Stimulated activated naive B cell treated with anti-CD40 and anti-IgM and Interleukin-4, amounts not matched to agents 10 μg/mL and 1 μg/mL and 100 μg/mL, for 72 hours (primary cell): ENCODE data around the gene GSAP.
"Not testable (repeated sequence)": the region's sequence is repeated elsewhere in the genome, so short reads cannot be mapped to it uniquely, and the experiment has no call there.

Source experiments
- ATAC-seq, 2 donors: fragments of 150-1000 bp; cut with Tn5 transposase; replicated peaks; 2 replicates each; pipeline ENCODE4 v1.10.0; 2021; ENCODE audit warnings: moderate library complexity in 1 of 2
- DNase-seq: peaks from one replicate; pipeline ENCODE4 v3.0.0; 2021
- H3K27ac Mint-ChIP-seq: one replicate; pipeline ENCODE4 v1.8.0; 2022; ENCODE audit warnings: mild to moderate bottlenecking, mixed read lengths
- H3K27me3 Mint-ChIP-seq, 2 donors: one replicate each; pipeline ENCODE4 v1.8.0; 2022; ENCODE audit warnings: mixed read lengths in 2 of 2
- H3K36me3 Mint-ChIP-seq, 2 donors: one replicate each; pipeline ENCODE4 v1.8.0; 2022; ENCODE audit warnings: mixed read lengths in 2 of 2, mild to moderate bottlenecking in 1 of 2
- H3K4me1 Mint-ChIP-seq, 2 donors: one replicate each; pipeline ENCODE4 v1.8.0; 2022; ENCODE audit warnings: mixed read lengths in 2 of 2, mild to moderate bottlenecking in 1 of 2
- H3K4me3 Mint-ChIP-seq, 2 donors: one replicate each; pipeline ENCODE4 v1.8.0; 2022; ENCODE audit warnings: mild to moderate bottlenecking in 2 of 2, mixed read lengths in 2 of 2, moderate library complexity in 1 of 2
- H3K9me3 Mint-ChIP-seq, 2 donors: one replicate each; pipeline ENCODE4 v1.8.0; 2022; ENCODE audit warnings: mixed read lengths in 2 of 2, mild to moderate bottlenecking in 1 of 2

Gene GSAP

DNA sequence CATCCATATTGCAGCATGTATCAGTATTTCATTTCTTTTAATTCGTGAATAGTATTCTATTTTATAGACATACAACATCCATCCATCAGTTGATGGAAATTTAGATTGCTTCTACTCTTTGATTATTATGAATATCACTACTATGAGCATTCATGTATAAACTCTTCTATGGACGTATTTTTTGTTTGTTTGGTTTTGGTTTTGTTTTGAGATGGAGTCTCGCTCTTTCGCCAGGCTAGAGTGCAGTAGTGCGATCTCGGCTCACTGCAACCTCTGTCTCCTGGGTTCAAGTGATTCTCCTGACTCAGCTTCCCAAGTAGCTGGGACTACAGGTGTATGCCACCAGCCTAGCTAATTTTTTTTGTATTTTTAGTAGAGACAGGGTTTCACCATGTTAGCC, 35.8 kb upstream of the GSAP start:
- Mint-ChIP-seq H3K27ac (peak overlapping the region; percentile 65), H3K4me3 (peak overlapping the region in 1 of 2 donors; percentile 42)
- not testable (repeated sequence) for H3K9me3 Mint-ChIP-seq, DNase-seq, H3K36me3 Mint-ChIP-seq, ATAC-seq, H3K27me3 Mint-ChIP-seq, H3K4me1 Mint-ChIP-seq

DNA sequence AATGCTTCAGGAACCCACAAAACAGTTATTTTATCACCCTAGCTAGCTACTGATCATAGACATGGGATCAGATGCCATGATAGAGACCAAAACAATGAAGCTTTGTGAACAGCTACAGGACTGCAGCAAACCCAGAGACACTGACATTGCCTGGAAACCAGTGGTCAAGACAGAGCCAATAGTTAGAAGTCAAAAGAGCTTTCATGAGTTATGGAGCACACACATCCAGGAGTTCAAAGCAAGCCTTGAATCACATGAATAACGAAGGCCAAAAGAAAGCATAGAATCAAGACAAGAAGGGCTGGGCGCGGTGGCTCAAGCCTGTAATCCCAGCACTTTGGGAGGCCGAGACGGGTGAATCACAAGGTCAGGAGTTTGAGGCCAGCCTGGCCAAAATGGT, 34.5 kb upstream of the GSAP start:
- H3K4me1 Mint-ChIP-seq: peaks cover 0 to 2% of the 10 kb centered on the region in 2 donors
- ATAC-seq (no peak), DNase-seq (no peak)
- H3K9me3 Mint-ChIP-seq: no peaks in the 10 kb centered on the region
- no peak overlapping the region for H3K27ac Mint-ChIP-seq
- H3K27me3 Mint-ChIP-seq: no peaks in the 10 kb centered on the region
- H3K36me3 Mint-ChIP-seq: no peaks in the 10 kb centered on the region
- H3K4me3 Mint-ChIP-seq: no peak overlapping the region

DNA sequence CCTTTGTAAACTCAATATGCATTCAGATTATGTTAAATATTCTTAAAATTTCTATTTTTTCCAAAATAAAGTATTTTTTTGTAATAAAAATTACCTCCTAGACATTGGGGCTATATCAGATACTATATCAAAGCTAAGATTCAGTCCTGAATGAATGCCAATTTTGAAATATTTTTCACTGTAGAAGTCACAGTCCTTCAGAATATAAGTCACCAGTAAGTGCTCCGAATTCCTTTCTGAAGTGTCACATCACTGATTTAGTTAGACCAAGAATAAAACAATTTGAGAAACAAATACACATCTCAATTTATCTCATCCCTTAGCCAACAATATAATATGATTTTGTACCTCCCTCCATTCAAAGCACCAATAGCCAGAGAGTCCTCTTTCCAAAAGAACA, 33.9 kb upstream of the GSAP start:
- H3K36me3 Mint-ChIP-seq: no peaks in the 10 kb centered on the region
- no peak overlapping the region for H3K4me3 Mint-ChIP-seq
- DNase-seq (no peak), ATAC-seq (no peak)
- H3K27me3 Mint-ChIP-seq: no peaks in the 10 kb centered on the region
- H3K4me1 Mint-ChIP-seq: peaks cover 0 to 2% of the 10 kb centered on the region in 2 donors
- no peaks in the 10 kb centered on the region for H3K9me3 Mint-ChIP-seq
- no peak overlapping the region for H3K27ac Mint-ChIP-seq

DNA sequence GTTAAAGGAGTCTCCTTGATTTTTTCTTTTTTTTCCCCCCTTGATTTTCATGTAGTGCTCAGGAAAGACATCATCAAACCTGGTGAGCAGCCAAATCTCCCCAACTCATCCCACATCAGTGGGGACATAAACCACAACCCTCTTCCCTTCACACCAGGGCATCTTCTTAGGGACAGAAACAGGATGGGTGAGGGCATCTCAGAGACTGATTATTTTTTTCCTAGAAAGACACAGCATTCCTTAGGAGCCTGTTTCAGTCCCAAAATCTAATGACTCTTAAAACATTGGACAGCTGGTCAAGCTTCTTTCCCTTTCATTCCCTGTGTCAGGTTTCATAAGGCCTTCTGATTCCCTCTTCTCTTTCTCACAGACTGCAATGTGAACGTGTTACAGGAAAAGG, 31.5 kb upstream of the GSAP start:
- Mint-ChIP-seq H3K4me1 (no peaks in the 10 kb centered on the region), H3K9me3 (no peaks in the 10 kb centered on the region), H3K36me3 (no peaks in the 10 kb centered on the region), H3K27ac (no peak overlapping the region), H3K4me3 (no peak overlapping the region), H3K27me3 (no peaks in the 10 kb centered on the region)
- no peak for DNase-seq
- ATAC-seq: no peak

DNA sequence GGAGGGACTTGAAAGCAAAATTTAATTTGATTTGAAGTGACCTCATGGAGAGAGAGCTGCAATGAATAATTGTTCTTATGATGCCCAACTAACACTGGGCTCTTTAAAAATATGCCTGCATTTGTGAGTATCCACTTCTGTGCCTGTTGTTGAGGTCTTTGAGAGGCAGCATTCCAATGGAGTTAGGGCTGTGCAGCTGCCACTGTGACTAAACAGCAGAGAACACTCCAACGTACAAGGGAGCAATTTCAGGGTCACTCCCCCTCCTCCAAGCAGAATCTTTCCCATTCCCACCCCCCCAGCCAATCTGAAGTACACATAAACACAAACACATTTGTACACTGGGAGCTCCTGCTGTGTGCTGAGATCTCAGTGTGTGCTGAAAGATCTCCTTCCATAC, 28.0 kb upstream of the GSAP start:
- H3K27ac Mint-ChIP-seq: no peak overlapping the region
- no peaks in the 10 kb centered on the region for H3K36me3 Mint-ChIP-seq
- H3K4me1 Mint-ChIP-seq: no peaks in the 10 kb centered on the region
- DNase-seq (no peak), ATAC-seq (no peak)
- no peak overlapping the region for H3K4me3 Mint-ChIP-seq
- no peaks in the 10 kb centered on the region for H3K9me3 Mint-ChIP-seq
- no peaks in the 10 kb centered on the region for H3K27me3 Mint-ChIP-seq

DNA sequence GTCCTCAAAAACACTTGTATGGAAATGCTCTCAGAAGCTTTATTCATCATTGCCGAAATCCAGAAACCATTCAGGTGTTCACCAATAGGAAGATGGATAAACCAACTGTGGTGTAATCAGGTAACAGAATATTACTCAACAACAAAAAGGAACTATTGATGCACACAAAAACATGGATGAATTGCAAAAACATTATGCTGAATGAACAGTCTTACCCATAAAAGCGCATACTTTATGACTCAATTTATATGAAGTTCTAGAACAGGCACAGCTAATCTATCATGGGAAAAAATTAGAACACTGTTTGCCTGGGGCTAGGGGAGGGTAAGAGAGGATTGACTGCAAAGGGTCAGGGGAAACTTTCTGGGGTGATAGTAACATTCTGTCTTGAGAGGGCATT, 26.9 kb upstream of the GSAP start:
- Mint-ChIP-seq H3K27me3 (no peaks in the 10 kb centered on the region), H3K27ac (no peak overlapping the region), H3K4me3 (no peak overlapping the region)

DNA sequence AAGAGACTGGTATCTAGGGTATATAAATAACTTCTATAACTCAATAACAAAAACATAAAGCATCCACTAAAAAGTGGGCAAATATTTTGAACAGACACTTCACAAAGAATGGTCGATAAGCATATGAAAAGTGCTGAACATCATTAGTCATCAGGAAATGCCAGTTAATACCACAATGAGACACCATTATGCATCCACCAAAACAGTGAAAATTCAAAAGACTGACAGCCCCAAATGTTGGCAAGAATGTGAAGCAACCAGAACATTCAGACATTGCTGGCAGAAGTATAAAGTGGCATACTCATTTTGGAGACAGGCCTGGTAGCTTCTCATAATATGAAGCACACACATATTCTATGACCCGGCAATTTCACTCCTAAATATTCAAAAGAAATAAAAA, 26.5 kb upstream of the GSAP start:
- no peak for ATAC-seq
- Mint-ChIP-seq H3K27ac (no peak overlapping the region), H3K36me3 (no peaks in the 10 kb centered on the region), H3K9me3 (no peaks in the 10 kb centered on the region), H3K4me1 (no peaks in the 10 kb centered on the region), H3K27me3 (no peaks in the 10 kb centered on the region), H3K4me3 (no peak overlapping the region)
- DNase-seq: no peak

More for the DNA sequence above, 26.9 kb upstream of the GSAP start:
- DNase-seq (no peak), ATAC-seq (no peak)
- no peaks in the 10 kb centered on the region for H3K36me3 Mint-ChIP-seq
- H3K4me1 Mint-ChIP-seq: no peaks in the 10 kb centered on the region
- no peaks in the 10 kb centered on the region for H3K9me3 Mint-ChIP-seq

DNA sequence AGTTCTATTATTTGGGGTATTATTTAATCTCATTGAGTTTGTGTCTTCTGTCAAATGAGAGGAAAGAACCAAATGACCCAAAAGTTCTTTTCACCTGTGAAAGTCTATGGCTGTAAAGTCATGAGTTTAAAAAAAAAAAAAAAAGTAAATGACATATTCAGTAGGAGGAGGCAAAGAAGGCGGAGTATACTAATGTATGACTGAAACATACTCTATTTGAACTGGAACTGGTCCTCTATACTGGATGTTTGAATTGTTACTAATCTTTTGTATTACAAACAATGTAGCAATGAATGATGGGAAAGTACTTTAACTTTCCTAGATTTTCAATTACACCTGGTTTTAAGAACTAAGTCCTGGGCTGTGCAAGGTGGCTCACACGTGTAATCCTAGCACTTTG, 24.9 kb upstream of the GSAP start:
- no peak for DNase-seq
- H3K4me1 Mint-ChIP-seq: peaks cover 0 to 5% of the 10 kb centered on the region in 2 donors
- no peak overlapping the region for H3K4me3 Mint-ChIP-seq
- no peaks in the 10 kb centered on the region for H3K27me3 Mint-ChIP-seq
- no peak overlapping the region for H3K27ac Mint-ChIP-seq
- H3K9me3 Mint-ChIP-seq: no peaks in the 10 kb centered on the region
- no peaks in the 10 kb centered on the region for H3K36me3 Mint-ChIP-seq
- ATAC-seq: no peak

DNA sequence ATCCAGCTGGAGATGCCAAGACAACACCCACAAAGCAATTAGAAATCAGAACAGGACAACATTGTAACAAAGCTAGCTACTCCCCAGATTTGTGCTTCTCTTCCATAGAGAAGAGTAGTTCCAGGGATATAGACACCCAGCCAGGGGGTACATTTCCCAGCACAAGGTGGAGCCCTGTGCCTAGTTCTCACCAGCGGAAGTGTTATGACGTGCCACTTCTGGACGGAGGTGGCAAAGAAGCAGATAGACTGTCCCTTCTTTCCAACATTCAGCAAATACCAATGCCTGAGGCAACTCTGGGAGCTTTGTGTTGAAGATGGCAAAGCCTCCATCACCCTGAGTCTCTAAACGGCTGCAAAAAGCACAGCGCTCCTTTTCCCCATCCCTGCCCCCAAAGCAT, 23.4 kb upstream of the GSAP start:
- ATAC-seq: peak; percentile 53 to 57
- no peaks in the 10 kb centered on the region for H3K27me3 Mint-ChIP-seq

DNA sequence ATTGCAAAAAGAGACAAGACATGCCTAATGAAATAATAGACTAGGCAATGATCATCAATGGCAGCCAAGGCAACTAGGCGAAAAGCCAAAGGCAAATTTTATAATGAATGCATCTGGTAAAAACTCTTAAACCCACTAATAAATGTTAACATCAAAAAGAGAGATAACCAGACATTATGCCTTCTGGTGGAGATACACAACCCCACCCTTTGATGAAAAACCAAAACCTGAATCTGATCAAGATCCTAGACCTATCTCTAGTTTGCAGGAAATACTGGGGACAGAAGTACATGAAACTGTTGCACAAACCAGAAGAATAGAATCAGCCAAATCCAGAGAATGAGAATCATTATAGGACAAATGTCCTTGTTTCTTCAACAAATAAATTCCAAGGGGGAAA, 22.0 kb upstream of the GSAP start:
- no peaks in the 10 kb centered on the region for H3K9me3 Mint-ChIP-seq

More for the DNA sequence above, 23.4 kb upstream of the GSAP start:
- no peaks in the 10 kb centered on the region for H3K9me3 Mint-ChIP-seq
- H3K4me3 Mint-ChIP-seq: no peak overlapping the region
- H3K4me1 Mint-ChIP-seq: peaks cover 0 to 7% of the 10 kb centered on the region in 2 donors
- no peaks in the 10 kb centered on the region for H3K36me3 Mint-ChIP-seq
- no peak for DNase-seq
- H3K27ac Mint-ChIP-seq: no peak overlapping the region

DNA sequence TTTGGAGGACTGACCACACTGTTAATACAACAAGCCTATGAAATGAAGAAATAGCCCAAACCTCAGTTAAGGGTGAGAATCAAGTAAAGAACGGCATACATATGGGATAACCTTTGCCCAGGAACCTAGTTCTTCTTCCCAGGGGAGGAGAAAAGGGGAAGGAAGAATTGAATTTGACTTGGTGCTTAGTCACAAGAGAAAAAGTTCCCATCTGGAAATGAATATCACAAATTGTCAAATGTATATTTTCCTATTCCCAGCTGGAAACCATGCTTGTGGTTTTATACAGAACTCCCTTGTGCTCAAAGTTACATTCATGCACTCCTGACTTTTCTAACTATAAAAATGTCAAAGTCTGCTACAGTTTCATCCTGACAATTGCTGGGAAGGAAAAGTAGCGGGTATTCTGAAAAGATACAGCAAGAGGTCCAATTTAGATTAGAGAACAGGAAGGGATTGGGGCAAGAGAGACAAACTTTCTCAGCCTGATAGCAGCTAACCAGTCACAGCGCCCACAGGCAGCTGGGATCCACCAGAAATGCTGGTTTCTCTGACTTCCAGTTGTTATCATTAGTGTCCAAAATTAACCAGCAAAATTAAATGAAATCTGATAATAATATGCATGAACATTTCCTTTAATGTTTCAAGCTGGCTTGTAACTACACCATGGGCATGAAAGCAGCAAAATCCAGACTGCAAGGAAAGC, 18.6 kb upstream of the GSAP start:
- Mint-ChIP-seq H3K4me1 (peaks cover 4 to 15% of the 10 kb centered on the region in 2 donors), H3K27me3 (no peaks in the 10 kb centered on the region), H3K36me3 (no peaks in the 10 kb centered on the region), H3K4me3 (no peak overlapping the region), H3K9me3 (no peaks in the 10 kb centered on the region), H3K27ac (no peak overlapping the region)
- no peak for DNase-seq
- ATAC-seq: no peak

More for the DNA sequence above, 22.0 kb upstream of the GSAP start:
- no peaks in the 10 kb centered on the region for H3K36me3 Mint-ChIP-seq
- no peak for DNase-seq
- no peaks in the 10 kb centered on the region for H3K27me3 Mint-ChIP-seq
- peaks cover 4 to 15% of the 10 kb centered on the region in 2 donors for H3K4me1 Mint-ChIP-seq
- ATAC-seq: no peak
- no peak overlapping the region for H3K4me3 Mint-ChIP-seq
- H3K27ac Mint-ChIP-seq: no peak overlapping the region

DNA sequence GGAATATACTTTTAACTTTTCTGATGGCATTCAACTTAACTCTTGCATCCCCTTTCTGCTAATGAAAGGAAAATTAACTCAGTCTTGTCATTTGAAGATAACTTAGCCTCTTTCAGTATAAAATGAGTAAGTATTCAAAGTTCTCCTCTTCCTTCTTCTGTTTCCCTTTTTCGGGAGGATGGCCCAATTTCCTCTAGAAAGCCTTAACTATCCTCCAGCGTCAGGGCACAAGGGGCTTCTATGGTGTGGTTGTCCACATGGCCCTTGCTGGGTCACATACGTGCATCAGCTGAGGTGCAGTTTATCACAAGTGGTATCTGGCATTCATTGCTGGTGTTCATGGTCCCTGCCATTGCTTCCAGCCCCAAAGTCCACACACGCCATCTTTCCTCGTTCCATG, 17.8 kb upstream of the GSAP start:
- Mint-ChIP-seq H3K4me1 (peaks cover 4 to 17% of the 10 kb centered on the region in 2 donors), H3K9me3 (no peaks in the 10 kb centered on the region), H3K27me3 (no peaks in the 10 kb centered on the region), H3K27ac (no peak overlapping the region), H3K4me3 (no peak overlapping the region), H3K36me3 (no peaks in the 10 kb centered on the region)
- no peak for ATAC-seq
- no peak for DNase-seq

DNA sequence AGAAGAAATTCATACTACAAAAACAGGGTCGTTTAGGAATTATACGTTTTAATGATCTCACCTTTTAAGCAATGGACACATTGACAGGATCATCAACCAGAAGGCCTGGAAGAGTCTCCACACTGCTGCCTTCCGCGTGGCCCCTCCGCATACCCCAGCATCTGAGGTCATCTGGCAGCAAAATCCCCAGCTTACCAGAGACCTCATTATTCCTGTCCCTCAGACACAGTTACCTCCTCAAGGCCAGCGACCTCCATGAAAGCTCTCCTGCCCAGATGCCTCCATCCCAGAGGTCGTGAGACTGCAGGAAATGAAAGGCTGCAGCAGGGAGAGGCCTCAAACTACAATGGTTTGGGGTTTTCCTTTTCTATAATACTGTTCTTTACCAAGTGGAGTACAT, 14.8 kb upstream of the GSAP start:
- no peaks in the 10 kb centered on the region for H3K27me3 Mint-ChIP-seq
- ATAC-seq: no peak
- DNase-seq: no peak
- H3K4me3 Mint-ChIP-seq: no peak overlapping the region
- no peaks in the 10 kb centered on the region for H3K9me3 Mint-ChIP-seq
- no peaks in the 10 kb centered on the region for H3K36me3 Mint-ChIP-seq
- no peak overlapping the region for H3K27ac Mint-ChIP-seq
- H3K4me1 Mint-ChIP-seq: peaks cover 13 to 36% of the 10 kb centered on the region in 2 donors

DNA sequence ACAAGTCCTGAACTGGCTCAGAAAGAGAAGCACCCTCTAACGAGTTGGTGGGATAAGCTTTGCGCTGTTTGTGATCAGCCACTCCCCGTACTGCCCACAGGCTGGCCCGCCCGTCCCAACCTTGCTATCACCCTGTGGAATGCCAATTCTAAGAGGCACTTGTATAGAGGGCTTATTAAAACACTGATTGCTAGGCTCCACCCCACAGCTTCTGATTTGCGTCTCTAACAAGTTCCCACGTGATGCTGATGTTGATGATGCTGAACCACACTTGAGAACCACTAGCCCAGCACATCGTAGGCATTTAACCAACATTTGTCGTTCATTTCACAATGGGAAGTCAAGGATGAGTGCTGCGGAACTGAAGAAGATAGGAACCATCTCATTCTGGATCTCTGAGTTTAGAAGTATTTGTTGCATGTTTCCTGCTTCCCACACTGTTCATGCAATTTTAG, 12.7 kb upstream of the GSAP start:
- Mint-ChIP-seq H3K9me3 (no peaks in the 10 kb centered on the region), H3K27ac (no peak overlapping the region), H3K4me1 (peaks cover 9 to 27% of the 10 kb centered on the region in 2 donors), H3K4me3 (no peak overlapping the region), H3K36me3 (no peaks in the 10 kb centered on the region), H3K27me3 (no peaks in the 10 kb centered on the region)
- no peak for ATAC-seq
- no peak for DNase-seq

DNA sequence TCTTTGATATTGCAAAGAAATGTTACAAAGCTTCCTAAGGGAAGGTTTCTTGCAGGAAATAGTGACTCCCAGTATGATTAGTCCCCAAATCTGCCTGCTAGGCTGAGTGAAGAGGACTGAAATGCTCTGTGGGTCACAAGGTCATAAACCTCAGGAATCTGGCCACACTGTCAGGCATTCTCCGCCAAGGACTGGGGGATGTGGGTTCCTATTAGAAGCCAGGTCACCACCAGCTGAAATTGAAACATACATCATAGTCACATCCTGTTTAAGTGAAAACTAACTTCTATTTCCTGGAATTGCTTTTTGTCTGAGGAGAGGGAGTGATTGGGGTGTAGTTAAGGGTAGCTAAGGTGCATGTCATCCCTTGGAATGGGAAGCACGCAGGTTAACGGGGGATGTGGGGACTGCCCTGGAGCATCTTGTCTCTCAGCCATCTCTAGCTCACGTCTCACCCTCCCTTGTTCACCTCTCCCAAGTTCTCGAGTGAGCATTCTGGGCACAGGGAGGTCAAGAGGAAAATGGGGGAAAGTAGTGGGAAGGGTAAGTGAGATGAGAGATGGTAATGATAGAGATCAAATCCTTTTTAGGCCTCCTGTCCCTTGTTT, 12.0 kb upstream of the GSAP start:
- Mint-ChIP-seq H3K9me3 (no peaks in the 10 kb centered on the region), H3K27ac (peak overlapping the region; percentile 51), H3K36me3 (no peaks in the 10 kb centered on the region), H3K4me1 (peaks cover 9 to 27% of the 10 kb centered on the region in 2 donors), H3K4me3 (no peak overlapping the region), H3K27me3 (no peaks in the 10 kb centered on the region)
- ATAC-seq (no peak), DNase-seq (no peak)
